ENCODE results near the gene PRDM5. TPM values are rescaled to one million over a fixed set of nuclear protein-coding genes. Genes with fewer than 3 reads are reported as not detected.
"Not testable (repeated sequence)": the region's sequence is repeated elsewhere in the genome, so short reads cannot be mapped to it uniquely, and the experiment has no call there.

The PRDM5 gene
- total RNA-seq, 1 donor from 2014 or later: 6.5 TPM

GRCh38 chr4:120658772-120659171 is 263.8 kb downstream of the PRDM5 start:
- DNase-seq (ENCODE audit: low read depth): no peak
- no peak for FAIRE-seq
- Histone ChIP-seq H3K36me3 (ENCODE audit: insufficient read depth, low read length) (no peaks in the 10 kb centered on the region), H3K9ac (ENCODE audit: low read length) (no peak overlapping the region), H4K20me1 (ENCODE audit: insufficient read depth, low read length) (no peaks in the 10 kb centered on the region), H3K27ac (ENCODE audit: low read depth, low read length) (no peak overlapping the region), H3K4me2 (ENCODE audit: low read length) (no peak overlapping the region), H3K79me2 (ENCODE audit: insufficient read depth, low read length) (no peaks in the 10 kb centered on the region), H3K27me3 (ENCODE audit: insufficient read depth, low read length) (no peaks in the 10 kb centered on the region), H3K4me3 (ENCODE audit: insufficient read depth, low read depth, low read length) (no peak overlapping the region), H3K9me3 (ENCODE audit: insufficient read depth, low read depth, low read length) (no peaks in the 10 kb centered on the region), H2AFZ (ENCODE audit: low read depth, low read length) (no peak overlapping the region), H3K4me1 (ENCODE audit: insufficient read depth, low read length) (no peaks in the 10 kb centered on the region)
- TF ChIP-seq EZH2 (IDR thresholded peaks at IDR 0.05; ENCODE audit: insufficient read depth, low read length): no peak
- no peaks in the 10 kb centered on the region for H3K36me3 Mint-ChIP-seq (ENCODE audit: low read depth, unreplicated experiment)
- no peaks in the 10 kb centered on the region for H3K9me3 Mint-ChIP-seq (ENCODE audit: unreplicated experiment)
- no peak overlapping the region for H3K27ac Mint-ChIP-seq (ENCODE audit: unreplicated experiment)
- no peaks in the 10 kb centered on the region for H3K27me3 Mint-ChIP-seq (ENCODE audit: low read depth, unreplicated experiment)
- no peak overlapping the region for H3K4me3 Mint-ChIP-seq (ENCODE audit: unreplicated experiment)
- no peaks in the 10 kb centered on the region for H3K4me1 Mint-ChIP-seq (ENCODE audit: low read depth, unreplicated experiment)

GRCh38 chr4:120653804-120654573 is 268.5 kb downstream of the PRDM5 start:
- H3K4me3 Mint-ChIP-seq (ENCODE audit: unreplicated experiment): no peak overlapping the region
- H3K27ac Mint-ChIP-seq (ENCODE audit: unreplicated experiment): no peak overlapping the region
- H2AFZ ChIP-seq (ENCODE audit: low read depth, low read length): no peak overlapping the region
- H3K36me3 ChIP-seq (ENCODE audit: insufficient read depth, low read length): no peaks in the 10 kb centered on the region
- no peaks in the 10 kb centered on the region for H3K27me3 ChIP-seq (ENCODE audit: insufficient read depth, low read length)
- no peaks in the 10 kb centered on the region for H3K4me1 Mint-ChIP-seq (ENCODE audit: low read depth, unreplicated experiment)
- FAIRE-seq (no peak), DNase-seq (ENCODE audit: low read depth) (no peak)
- no peaks in the 10 kb centered on the region for H3K4me1 ChIP-seq (ENCODE audit: insufficient read depth, low read length)
- H3K27ac ChIP-seq (ENCODE audit: low read depth, low read length): no peak overlapping the region
- H4K20me1 ChIP-seq (ENCODE audit: insufficient read depth, low read length): no peaks in the 10 kb centered on the region
- no peaks in the 10 kb centered on the region for H3K9me3 ChIP-seq (ENCODE audit: insufficient read depth, low read depth, low read length)
- H3K79me2 ChIP-seq (ENCODE audit: insufficient read depth, low read length): no peaks in the 10 kb centered on the region
- TF ChIP-seq CTCF (IDR thresholded peaks at IDR 0.05; ENCODE audit: insufficient read depth, low read depth, low read length) (no peak), EZH2 (IDR thresholded peaks at IDR 0.05; ENCODE audit: insufficient read depth, low read length) (no peak)
- H3K36me3 Mint-ChIP-seq (ENCODE audit: low read depth, unreplicated experiment): no peaks in the 10 kb centered on the region
- no peaks in the 10 kb centered on the region for H3K27me3 Mint-ChIP-seq (ENCODE audit: low read depth, unreplicated experiment)
- no peak overlapping the region for H3K9ac ChIP-seq (ENCODE audit: low read length)
- no peak overlapping the region for H3K4me3 ChIP-seq (ENCODE audit: insufficient read depth, low read depth, low read length)
- H3K4me2 ChIP-seq (ENCODE audit: low read length): no peak overlapping the region
- H3K9me3 Mint-ChIP-seq (ENCODE audit: unreplicated experiment): no peaks in the 10 kb centered on the region

GRCh38 chr4:120648336-120648735 is 274.2 kb downstream of the PRDM5 start:
- not testable (repeated sequence) for H3K36me3 ChIP-seq (ENCODE audit: insufficient read depth, low read length); H3K27ac Mint-ChIP-seq (ENCODE audit: unreplicated experiment); H3K9me3 Mint-ChIP-seq (ENCODE audit: unreplicated experiment); H3K4me1 ChIP-seq (ENCODE audit: insufficient read depth, low read length); DNase-seq (ENCODE audit: low read depth); H2AFZ ChIP-seq (ENCODE audit: low read depth, low read length); H3K9ac ChIP-seq (ENCODE audit: low read length); H4K20me1 ChIP-seq (ENCODE audit: insufficient read depth, low read length); H3K4me3 Mint-ChIP-seq (ENCODE audit: unreplicated experiment); H3K9me3 ChIP-seq (ENCODE audit: insufficient read depth, low read depth, low read length); H3K4me3 ChIP-seq (ENCODE audit: insufficient read depth, low read depth, low read length); H3K4me1 Mint-ChIP-seq (ENCODE audit: low read depth, unreplicated experiment); H3K27me3 Mint-ChIP-seq (ENCODE audit: low read depth, unreplicated experiment); H3K79me2 ChIP-seq (ENCODE audit: insufficient read depth, low read length); H3K27me3 ChIP-seq (ENCODE audit: insufficient read depth, low read length); H3K4me2 ChIP-seq (ENCODE audit: low read length); H3K27ac ChIP-seq (ENCODE audit: low read depth, low read length); FAIRE-seq; H3K36me3 Mint-ChIP-seq (ENCODE audit: low read depth, unreplicated experiment)

Other genes starting within 250 kb of the PRDM5 start
- gene NDNF, start 149.8 kb upstream of the PRDM5 start, total RNA-seq: 0.19 and 0.34 TPM in 2 replicates
- 0.14 TPM in 1 of 2 replicates, not detected in the other for gene TNIP3, start 241.6 kb upstream of the PRDM5 start, total RNA-seq